Keratinocyte (primary cell): ENCODE measurements around the gene AFAP1L2. TPM values are rescaled to one million over a fixed set of nuclear protein-coding genes. Genes with fewer than 3 reads are reported as not detected.

Source experiments
- DNase-seq: peaks from one replicate; pipeline ENCODE4 v3.0.0-alpha.2; 2011; ENCODE audit warnings: low read depth, missing footprints, low spot score
- FAIRE-seq: peaks from 2 replicates; lab custom pipeline; 2011; peaks lifted over from hg19 to GRCh38; lab: Jason Lieb, UNC
- H2AFZ ChIP-seq: 2 replicates; pipeline ENCODE4 v1.6.0; 2012; ENCODE audit warnings: low read length, control low read depth, inconsistent platforms; ENCODE audit not compliant: control insufficient read depth
- H3K27ac ChIP-seq: 2 replicates; pipeline ENCODE4 v1.5.1; 2011; ENCODE audit warnings: low read length; ENCODE audit not compliant: control insufficient read depth, insufficient read depth
- H3K27me3 ChIP-seq: 3 replicates; pipeline ENCODE4 v1.6.0; 2011; ENCODE audit warnings: low read length; ENCODE audit not compliant: control insufficient read depth, insufficient read depth; ENCODE audit errors: extremely low read depth
- H3K36me3 ChIP-seq, 2 experiments: 2 replicates in 1 of 2; 3 replicates in 1 of 2; pipeline ENCODE4 v1.5.1; 2011; ENCODE audit warnings: low read length in 2 of 2, mild to moderate bottlenecking in 1 of 2; ENCODE audit not compliant: control insufficient read depth in 2 of 2, insufficient read depth in 2 of 2; ENCODE audit errors: extremely low read depth in 1 of 2
- H3K4me1 ChIP-seq: 3 replicates; pipeline ENCODE4 v1.5.1; 2011; ENCODE audit warnings: low read length; ENCODE audit not compliant: control insufficient read depth, insufficient read depth; ENCODE audit errors: extremely low read depth
- H3K4me2 ChIP-seq: 3 replicates; pipeline ENCODE4 v1.6.0; 2011; ENCODE audit warnings: low read depth, low read length; ENCODE audit not compliant: control insufficient read depth, insufficient read depth; ENCODE audit errors: extremely low read depth
- H3K4me3 ChIP-seq, 3 experiments: fragments of 200-600 bp in 1 of 3; sonication (generic) in 1 of 3; 2 replicates in 2 of 3; 3 replicates in 1 of 3; pipeline ENCODE4 v1.5.1; 2011 to 2016; ENCODE audit warnings: low read length in 3 of 3, mild to moderate bottlenecking in 3 of 3, control low read depth in 2 of 3, inconsistent platforms in 1 of 3, low read depth in 1 of 3, mixed read lengths in 1 of 3, mixed run types in 1 of 3, moderate library complexity in 1 of 3; ENCODE audit not compliant: control insufficient read depth in 2 of 3, insufficient read depth in 2 of 3; ENCODE audit errors: extremely low read depth in 1 of 3
- H3K79me2 ChIP-seq: 2 replicates; pipeline ENCODE4 v1.6.0; 2012; ENCODE audit warnings: low read length; ENCODE audit not compliant: control insufficient read depth, insufficient read depth
- H3K9ac ChIP-seq: 3 replicates; pipeline ENCODE4 v1.6.0; 2011; ENCODE audit warnings: low read length; ENCODE audit not compliant: control insufficient read depth, insufficient read depth; ENCODE audit errors: extremely low read depth
- H3K9me1 ChIP-seq: 3 replicates; pipeline ENCODE4 v1.6.0; 2011; ENCODE audit warnings: low read length; ENCODE audit not compliant: control insufficient read depth, insufficient read depth; ENCODE audit errors: extremely low read depth
- H3K9me3 ChIP-seq: 2 replicates; pipeline ENCODE4 v1.5.1; 2012; ENCODE audit warnings: low read depth, low read length; ENCODE audit not compliant: control insufficient read depth
- H4K20me1 ChIP-seq: 3 replicates; pipeline ENCODE4 v1.6.0; 2011; ENCODE audit warnings: low read length; ENCODE audit not compliant: control insufficient read depth, insufficient read depth; ENCODE audit errors: extremely low read depth
- EZH2 ChIP-seq: IDR thresholded peaks from one replicate; pipeline ENCODE4 v1.6.1; 2012; ENCODE audit warnings: inconsistent platforms, mild to moderate bottlenecking, low read length, moderate library complexity
- dilution Hi-C: fragments of 300-500 bp; cut with MboI; formaldehyde crosslinking; loops from one replicate; pipeline ENCODE4 v1.7.0; 2020; ENCODE audit warnings: low sequenced_read_pairs; ENCODE audit not compliant: extremely low pct_ligation_motif_present
- polyA plus RNA-seq, 5 experiments: library from polyadenylated mRNA; depleted of rRNA in 3 of 5; stranded (reverse) in 3 of 5; stranded (forward) in 1 of 5; unstranded in 1 of 5; fragments of >200 nt; gene quantifications; 1 replicate in 1 of 5; 2 replicates in 3 of 5; 3 replicates in 1 of 5; pipeline versions ENCODE4 v1.2.1 to v1.2.3, GENCODE V29; 2011 to 2012; ENCODE audit warnings: missing spikeins in 2 of 5, low read depth in 1 of 5, low replicate concordance in 1 of 5
- TF ChIP-seq, protein P1 (sequence below), 3 experiments: IDR thresholded peaks in 1 of 3; conservative IDR thresholded peaks in 1 of 3; optimal IDR thresholded peaks in 1 of 3; 2 replicates in 2 of 3; 3 replicates in 1 of 3; pipeline versions ENCODE3 to v1.5.1; 2011; ENCODE audit warnings: low read length in 3 of 3, mild to moderate bottlenecking in 3 of 3, moderate library complexity in 2 of 3, control low read depth in 1 of 3, inconsistent platforms in 1 of 3; ENCODE audit not compliant: insufficient read depth in 2 of 3; ENCODE audit errors: extremely low read depth in 1 of 3

AFAP1L2 gene
- polyA plus RNA-seq, 1 donor (not counting 4 experiments of a cell fraction or from before 2014, with no cell fraction given): 40.4 TPM

DNA sequence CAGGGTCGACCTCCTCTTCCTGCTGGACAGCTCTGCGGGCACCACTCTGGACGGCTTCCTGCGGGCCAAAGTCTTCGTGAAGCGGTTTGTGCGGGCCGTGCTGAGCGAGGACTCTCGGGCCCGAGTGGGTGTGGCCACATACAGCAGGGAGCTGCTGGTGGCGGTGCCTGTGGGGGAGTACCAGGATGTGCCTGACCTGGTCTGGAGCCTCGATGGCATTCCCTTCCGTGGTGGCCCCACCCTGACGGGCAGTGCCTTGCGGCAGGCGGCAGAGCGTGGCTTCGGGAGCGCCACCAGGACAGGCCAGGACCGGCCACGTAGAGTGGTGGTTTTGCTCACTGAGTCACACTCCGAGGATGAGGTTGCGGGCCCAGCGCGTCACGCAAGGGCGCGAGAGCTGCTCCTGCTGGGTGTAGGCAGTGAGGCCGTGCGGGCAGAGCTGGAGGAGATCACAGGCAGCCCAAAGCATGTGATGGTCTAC, 118.3 kb downstream of the AFAP1L2 start:
- H4K20me1 ChIP-seq: no peaks in the 10 kb centered on the region
- H3K27ac ChIP-seq: no peak overlapping the region
- no peak overlapping the region for H3K4me3 ChIP-seq
- no peak overlapping the region for H2AFZ ChIP-seq
- H3K27me3 ChIP-seq: no peaks in the 10 kb centered on the region
- DNase-seq: no peak
- no peak for FAIRE-seq
- H3K79me2 ChIP-seq: no peaks in the 10 kb centered on the region
- peaks cover 0 to 5% of the 10 kb centered on the region in 2 experiments for H3K36me3 ChIP-seq
- no peak overlapping the region for H3K9ac ChIP-seq
- H3K4me2 ChIP-seq: no peak overlapping the region
- no peaks in the 10 kb centered on the region for H3K4me1 ChIP-seq
- dilution Hi-C loops: no loop called here
- H3K9me1 ChIP-seq: no peaks in the 10 kb centered on the region
- no peaks in the 10 kb centered on the region for H3K9me3 ChIP-seq
- TF ChIP-seq, protein P1, sequence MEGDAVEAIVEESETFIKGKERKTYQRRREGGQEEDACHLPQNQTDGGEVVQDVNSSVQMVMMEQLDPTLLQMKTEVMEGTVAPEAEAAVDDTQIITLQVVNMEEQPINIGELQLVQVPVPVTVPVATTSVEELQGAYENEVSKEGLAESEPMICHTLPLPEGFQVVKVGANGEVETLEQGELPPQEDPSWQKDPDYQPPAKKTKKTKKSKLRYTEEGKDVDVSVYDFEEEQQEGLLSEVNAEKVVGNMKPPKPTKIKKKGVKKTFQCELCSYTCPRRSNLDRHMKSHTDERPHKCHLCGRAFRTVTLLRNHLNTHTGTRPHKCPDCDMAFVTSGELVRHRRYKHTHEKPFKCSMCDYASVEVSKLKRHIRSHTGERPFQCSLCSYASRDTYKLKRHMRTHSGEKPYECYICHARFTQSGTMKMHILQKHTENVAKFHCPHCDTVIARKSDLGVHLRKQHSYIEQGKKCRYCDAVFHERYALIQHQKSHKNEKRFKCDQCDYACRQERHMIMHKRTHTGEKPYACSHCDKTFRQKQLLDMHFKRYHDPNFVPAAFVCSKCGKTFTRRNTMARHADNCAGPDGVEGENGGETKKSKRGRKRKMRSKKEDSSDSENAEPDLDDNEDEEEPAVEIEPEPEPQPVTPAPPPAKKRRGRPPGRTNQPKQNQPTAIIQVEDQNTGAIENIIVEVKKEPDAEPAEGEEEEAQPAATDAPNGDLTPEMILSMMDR (optimal IDR thresholded peaks at IDR 0.05 in 1 of 3, IDR thresholded peaks at IDR 0.05 in 1 of 3, conservative IDR thresholded peaks at IDR 0.05 in 1 of 3; ENCODE audit: extremely low read depth in 1 of 3, insufficient read depth in 2 of 3, low read length in 3 of 3): no peak
- TF ChIP-seq EZH2: no peak

DNA sequence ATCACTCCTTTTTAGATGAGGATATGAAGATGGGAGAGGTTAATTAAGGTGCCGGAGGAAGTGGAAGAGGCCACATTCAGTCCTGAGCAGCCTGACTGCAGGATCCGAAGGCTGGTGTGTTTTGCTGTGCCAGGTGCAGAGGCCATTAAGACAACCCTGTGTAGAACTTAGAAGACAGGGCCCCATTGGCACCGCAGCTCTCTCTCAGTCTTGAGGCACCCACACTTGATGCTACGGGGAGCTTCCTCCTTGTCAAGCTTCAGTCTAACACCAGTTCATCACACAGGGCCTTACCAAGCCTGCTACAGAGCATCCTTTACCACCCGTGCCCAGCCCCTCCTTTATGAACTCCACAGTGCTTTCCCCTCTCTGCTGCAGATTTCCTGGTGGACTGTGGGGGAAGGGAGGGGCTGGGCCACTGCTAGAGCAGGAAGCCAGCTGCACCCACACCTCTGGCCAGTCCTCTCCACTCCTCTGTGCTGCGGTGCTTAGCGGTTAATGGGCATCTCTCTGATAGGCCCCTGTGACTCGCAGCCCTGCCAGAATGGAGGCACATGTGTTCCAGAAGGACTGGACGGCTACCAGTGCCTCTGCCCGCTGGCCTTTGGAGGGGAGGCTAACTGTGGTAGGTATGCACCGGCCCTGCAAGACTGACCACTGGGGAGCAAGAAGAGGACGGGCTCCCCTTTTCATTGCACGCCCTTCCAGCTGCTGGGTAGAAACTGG, 119.8 kb downstream of the AFAP1L2 start:
- Histone ChIP-seq H3K27ac (no peak overlapping the region), H3K4me2 (no peak overlapping the region), H3K4me1 (peaks cover 9% of the 10 kb centered on the region), H3K9me3 (no peaks in the 10 kb centered on the region), H3K36me3 (no peaks in the 10 kb centered on the region), H2AFZ (no peak overlapping the region), H3K9ac (no peak overlapping the region), H4K20me1 (no peaks in the 10 kb centered on the region), H3K9me1 (no peaks in the 10 kb centered on the region), H3K27me3 (no peaks in the 10 kb centered on the region), H3K4me3 (no peak overlapping the region), H3K79me2 (no peaks in the 10 kb centered on the region)
- DNase-seq (no peak), FAIRE-seq (no peak)
- no peak for TF ChIP-seq EZH2
- TF ChIP-seq, protein P1 (optimal IDR thresholded peaks at IDR 0.05 in 1 of 3, IDR thresholded peaks at IDR 0.05 in 1 of 3, conservative IDR thresholded peaks at IDR 0.05 in 1 of 3; ENCODE audit: extremely low read depth in 1 of 3, insufficient read depth in 2 of 3, low read length in 3 of 3): no peak
- dilution Hi-C loops: no loop called here
